ENCODE data around the gene ABHD13. TPM values are rescaled to one million over a fixed set of nuclear protein-coding genes. Genes with fewer than 3 reads are reported as not detected.
"Not testable (repeated sequence)": the region's sequence is repeated elsewhere in the genome, so short reads cannot be mapped to it uniquely, and the experiment has no call there.

The ABHD13 gene
- total RNA-seq, 1 donor from 2014 or later, result 8.5 TPM

DNA sequence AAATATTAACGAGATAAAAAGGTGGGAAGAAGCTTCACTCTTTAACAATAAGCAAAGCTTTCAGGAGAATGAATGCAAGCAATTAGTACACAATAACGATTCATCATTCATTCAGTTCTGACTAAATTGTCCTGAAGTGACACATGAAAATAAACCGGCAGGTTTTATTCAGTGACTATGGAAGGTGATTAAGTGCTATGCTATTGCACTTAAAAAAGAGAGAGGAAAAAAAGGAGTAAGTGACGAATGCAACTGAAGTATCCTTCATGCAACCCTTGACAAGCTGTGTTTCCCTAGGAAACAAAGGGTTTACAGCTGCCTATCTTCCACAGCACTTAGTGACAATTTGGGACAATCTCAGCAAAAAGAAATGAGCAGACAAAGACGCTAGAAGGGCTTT lies 4.2 kb upstream of the ABHD13 start:
- no peaks in the 10 kb centered on the region for H3K27me3 Mint-ChIP-seq (ENCODE audit: unreplicated experiment)
- H3K4me1 Mint-ChIP-seq (ENCODE audit: unreplicated experiment), result peaks cover 29% of the 10 kb centered on the region
- H3K36me3 Mint-ChIP-seq (ENCODE audit: unreplicated experiment), result peaks cover 21% of the 10 kb centered on the region
- peaks cover 4% of the 10 kb centered on the region for H3K9me3 Mint-ChIP-seq (ENCODE audit: unreplicated experiment)
- H3K27ac Mint-ChIP-seq (ENCODE audit: unreplicated experiment), result peak overlapping the region; percentile 8
- H3K4me3 Mint-ChIP-seq (ENCODE audit: unreplicated experiment), result peak overlapping the region; percentile 73
- no peak for DNase-seq (ENCODE audit: extremely low spot score, unreplicated experiment)
- TF ChIP-seq, protein P1, sequence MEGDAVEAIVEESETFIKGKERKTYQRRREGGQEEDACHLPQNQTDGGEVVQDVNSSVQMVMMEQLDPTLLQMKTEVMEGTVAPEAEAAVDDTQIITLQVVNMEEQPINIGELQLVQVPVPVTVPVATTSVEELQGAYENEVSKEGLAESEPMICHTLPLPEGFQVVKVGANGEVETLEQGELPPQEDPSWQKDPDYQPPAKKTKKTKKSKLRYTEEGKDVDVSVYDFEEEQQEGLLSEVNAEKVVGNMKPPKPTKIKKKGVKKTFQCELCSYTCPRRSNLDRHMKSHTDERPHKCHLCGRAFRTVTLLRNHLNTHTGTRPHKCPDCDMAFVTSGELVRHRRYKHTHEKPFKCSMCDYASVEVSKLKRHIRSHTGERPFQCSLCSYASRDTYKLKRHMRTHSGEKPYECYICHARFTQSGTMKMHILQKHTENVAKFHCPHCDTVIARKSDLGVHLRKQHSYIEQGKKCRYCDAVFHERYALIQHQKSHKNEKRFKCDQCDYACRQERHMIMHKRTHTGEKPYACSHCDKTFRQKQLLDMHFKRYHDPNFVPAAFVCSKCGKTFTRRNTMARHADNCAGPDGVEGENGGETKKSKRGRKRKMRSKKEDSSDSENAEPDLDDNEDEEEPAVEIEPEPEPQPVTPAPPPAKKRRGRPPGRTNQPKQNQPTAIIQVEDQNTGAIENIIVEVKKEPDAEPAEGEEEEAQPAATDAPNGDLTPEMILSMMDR (IDR thresholded peaks at IDR 0.05), result no peak

DNA sequence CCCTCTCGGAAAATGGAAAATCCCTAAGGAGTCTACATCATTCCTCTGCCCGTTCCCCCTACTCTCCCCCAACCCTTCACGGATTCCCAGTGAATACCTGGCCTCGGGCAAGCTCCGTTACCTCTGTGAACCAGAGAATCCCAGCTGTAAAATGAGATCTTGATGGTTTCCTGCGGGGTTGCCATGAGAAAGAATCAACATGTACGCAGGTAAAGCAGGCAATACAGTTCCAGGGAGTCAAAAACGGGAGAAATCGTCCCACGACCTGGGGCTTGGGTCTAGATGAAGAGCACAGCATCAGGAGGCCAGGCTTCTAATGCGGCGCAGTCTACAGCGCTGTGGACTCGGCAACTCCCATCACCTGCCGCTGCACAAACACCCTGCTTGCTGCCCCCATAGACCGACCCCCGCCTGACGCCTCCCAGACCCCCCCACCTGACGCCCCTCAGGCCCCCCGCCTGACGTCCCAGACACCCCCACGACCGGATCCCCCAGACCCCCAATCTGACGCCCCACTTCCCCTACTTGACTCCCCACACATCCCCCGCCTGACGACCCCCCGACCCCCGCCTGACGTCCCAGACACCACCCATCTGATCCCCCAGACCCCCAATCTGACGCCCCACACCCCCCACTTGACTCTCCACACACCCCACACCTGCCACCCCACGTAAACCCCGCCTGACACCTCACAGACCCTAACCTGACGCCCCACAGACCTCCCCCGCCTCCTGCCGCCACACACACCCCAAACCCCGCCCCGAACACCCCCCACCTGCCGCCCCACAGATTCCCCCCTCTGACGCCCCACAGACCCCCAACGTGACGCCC lies 3.5 kb upstream of the ABHD13 start:
- no peaks in the 10 kb centered on the region for H3K27me3 Mint-ChIP-seq (ENCODE audit: unreplicated experiment)
- DNase-seq (ENCODE audit: extremely low spot score, unreplicated experiment), result no peak
- peaks cover 4% of the 10 kb centered on the region for H3K9me3 Mint-ChIP-seq (ENCODE audit: unreplicated experiment)
- H3K4me3 Mint-ChIP-seq (ENCODE audit: unreplicated experiment), result peak overlapping the region; percentile 93
- peaks cover 15% of the 10 kb centered on the region for H3K36me3 Mint-ChIP-seq (ENCODE audit: unreplicated experiment)
- TF ChIP-seq, protein P1 (IDR thresholded peaks at IDR 0.05), result no peak
- H3K4me1 Mint-ChIP-seq (ENCODE audit: unreplicated experiment), result peaks cover 36% of the 10 kb centered on the region
- H3K27ac Mint-ChIP-seq (ENCODE audit: unreplicated experiment), result peak overlapping the region; percentile 8

DNA sequence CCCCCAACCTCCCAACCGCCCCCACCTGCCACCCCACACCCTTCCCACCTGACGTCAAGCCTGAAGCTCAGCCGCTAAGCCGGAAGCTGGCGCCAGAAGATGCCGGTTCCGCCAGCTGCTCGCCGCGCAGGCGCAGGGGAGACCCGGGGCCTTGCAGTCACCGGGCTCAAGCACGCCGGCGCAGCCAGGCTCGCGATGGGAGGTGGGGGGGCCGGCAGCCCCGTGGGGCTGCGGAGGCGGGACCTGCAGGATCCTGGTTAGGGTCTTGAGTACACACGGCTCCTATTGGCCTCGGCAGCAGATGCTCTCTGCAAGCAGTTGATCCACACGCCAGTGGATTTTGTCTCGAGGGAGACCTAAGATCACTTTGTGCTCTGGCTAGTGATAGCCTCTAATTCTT lies 2.8 kb upstream of the ABHD13 start, which contains the start of gene LIG4:
Gene LIG4, minus strand, starts transcription at position 101 of the 400 bp plus-strand sequence. CDS start 4,268 bp downstream, outside the sequence.
- TF ChIP-seq, protein P1 (IDR thresholded peaks at IDR 0.05), result no peak
- peak; percentile 96 for DNase-seq (ENCODE audit: extremely low spot score, unreplicated experiment)
- Mint-ChIP-seq H3K27ac (ENCODE audit: unreplicated experiment) (peak within 1 kb of the TSS; percentile 52), H3K4me1 (ENCODE audit: unreplicated experiment) (peaks cover 42% of the 10 kb centered on the region), H3K36me3 (ENCODE audit: unreplicated experiment) (peaks cover 7% of the 10 kb centered on the region), H3K27me3 (ENCODE audit: unreplicated experiment) (no peaks in the 10 kb centered on the region), H3K9me3 (ENCODE audit: unreplicated experiment) (no peaks in the 10 kb centered on the region), H3K4me3 (ENCODE audit: unreplicated experiment) (peak within 1 kb of the TSS; percentile 93)

DNA sequence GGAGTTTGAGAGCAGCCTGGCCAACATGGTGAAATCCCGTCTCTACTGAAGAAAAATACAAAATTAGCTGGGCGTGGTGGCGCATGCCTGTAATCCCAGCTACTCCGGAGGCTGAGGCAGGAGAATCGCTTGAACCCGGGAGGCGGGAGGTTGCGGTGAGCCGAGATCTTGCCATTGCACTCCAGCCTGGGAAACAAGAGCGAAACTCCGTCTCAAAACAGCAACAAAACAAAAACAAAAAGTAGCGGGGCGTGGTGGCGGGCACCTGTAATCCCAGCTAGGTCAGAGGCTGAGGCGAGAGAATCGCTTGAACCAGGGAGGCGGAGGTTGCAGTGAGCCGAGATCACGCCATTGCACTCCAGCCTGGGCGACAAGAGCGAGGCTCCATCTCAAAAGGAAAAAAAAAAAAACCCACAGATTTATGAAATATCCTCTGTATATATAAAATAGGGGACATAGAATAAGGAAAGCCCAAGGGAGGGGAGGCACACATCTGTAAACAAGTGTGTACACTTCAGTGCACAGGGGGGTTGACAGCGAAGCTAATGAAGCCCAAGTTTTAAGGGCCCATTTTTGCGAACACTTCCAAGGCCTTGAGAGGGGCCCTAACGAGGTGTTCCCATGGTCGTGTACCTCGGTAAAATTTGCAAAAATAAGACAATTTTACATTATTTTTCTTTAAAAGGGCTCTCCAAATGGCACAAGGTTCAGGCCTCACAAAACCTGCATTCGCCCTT lies 717 bp upstream of the ABHD13 start:
- Mint-ChIP-seq H3K4me3 (ENCODE audit: unreplicated experiment) (peak overlapping the region; percentile 93), H3K4me1 (ENCODE audit: unreplicated experiment) (peaks cover 45% of the 10 kb centered on the region), H3K27ac (ENCODE audit: unreplicated experiment) (peak overlapping the region; percentile 90)
- DNase-seq (ENCODE audit: extremely low spot score, unreplicated experiment); H3K27me3 Mint-ChIP-seq (ENCODE audit: unreplicated experiment); H3K36me3 Mint-ChIP-seq (ENCODE audit: unreplicated experiment); H3K9me3 Mint-ChIP-seq (ENCODE audit: unreplicated experiment): not testable (repeated sequence)

DNA sequence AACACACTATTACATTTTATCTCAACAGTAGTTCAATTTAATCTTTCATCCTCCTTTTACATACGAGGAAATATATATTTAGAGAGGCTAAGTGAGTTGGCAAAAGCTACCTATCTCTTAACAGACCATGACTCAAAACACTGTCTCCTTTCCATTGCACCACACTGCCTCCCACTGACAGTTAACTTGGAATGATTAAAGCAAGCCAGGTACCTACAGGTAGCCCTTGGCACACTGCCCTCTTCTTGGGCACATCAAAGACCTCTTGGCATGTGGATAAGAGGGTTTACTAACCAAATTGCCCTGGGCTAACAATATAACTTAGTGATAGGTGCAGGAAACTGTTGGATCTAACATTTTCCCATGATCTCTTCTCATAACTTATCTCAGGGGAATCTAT lies 1.8 kb downstream of the ABHD13 start:
- H3K27me3 Mint-ChIP-seq (ENCODE audit: unreplicated experiment), result no peaks in the 10 kb centered on the region
- no peak overlapping the region for H3K27ac Mint-ChIP-seq (ENCODE audit: unreplicated experiment)
- H3K36me3 Mint-ChIP-seq (ENCODE audit: unreplicated experiment), result no peaks in the 10 kb centered on the region
- TF ChIP-seq, protein P1 (IDR thresholded peaks at IDR 0.05), result no peak
- H3K4me3 Mint-ChIP-seq (ENCODE audit: unreplicated experiment), result peak overlapping the region; percentile 12
- no peak for DNase-seq (ENCODE audit: extremely low spot score, unreplicated experiment)
- peaks cover 39% of the 10 kb centered on the region for H3K4me1 Mint-ChIP-seq (ENCODE audit: unreplicated experiment)
- H3K9me3 Mint-ChIP-seq (ENCODE audit: unreplicated experiment), result no peaks in the 10 kb centered on the region
